DND-41 (cell line): ENCODE results near the gene GRIA1.

ENCODE experiments used
- EZH2 ChIP-seq: IDR thresholded peaks from 3 replicates; pipeline ENCODE4 v1.6.1; 2012; ENCODE audit warnings: borderline replicate concordance, low read depth, mild to moderate bottlenecking, moderate library complexity, low read length, inconsistent platforms; ENCODE audit not compliant: severe bottlenecking
- TF ChIP-seq, protein P1 (sequence below): IDR thresholded peaks from 2 replicates; pipeline ENCODE4 v1.5.1; 2012; ENCODE audit warnings: borderline replicate concordance, low read length, moderate library complexity, mild to moderate bottlenecking; ENCODE audit not compliant: poor library complexity, severe bottlenecking; ENCODE audit errors: extremely low read depth

GRCh38 chr5:153542536-153542935, 52.1 kb downstream of the GRIA1 start:
- TF ChIP-seq, protein P1, sequence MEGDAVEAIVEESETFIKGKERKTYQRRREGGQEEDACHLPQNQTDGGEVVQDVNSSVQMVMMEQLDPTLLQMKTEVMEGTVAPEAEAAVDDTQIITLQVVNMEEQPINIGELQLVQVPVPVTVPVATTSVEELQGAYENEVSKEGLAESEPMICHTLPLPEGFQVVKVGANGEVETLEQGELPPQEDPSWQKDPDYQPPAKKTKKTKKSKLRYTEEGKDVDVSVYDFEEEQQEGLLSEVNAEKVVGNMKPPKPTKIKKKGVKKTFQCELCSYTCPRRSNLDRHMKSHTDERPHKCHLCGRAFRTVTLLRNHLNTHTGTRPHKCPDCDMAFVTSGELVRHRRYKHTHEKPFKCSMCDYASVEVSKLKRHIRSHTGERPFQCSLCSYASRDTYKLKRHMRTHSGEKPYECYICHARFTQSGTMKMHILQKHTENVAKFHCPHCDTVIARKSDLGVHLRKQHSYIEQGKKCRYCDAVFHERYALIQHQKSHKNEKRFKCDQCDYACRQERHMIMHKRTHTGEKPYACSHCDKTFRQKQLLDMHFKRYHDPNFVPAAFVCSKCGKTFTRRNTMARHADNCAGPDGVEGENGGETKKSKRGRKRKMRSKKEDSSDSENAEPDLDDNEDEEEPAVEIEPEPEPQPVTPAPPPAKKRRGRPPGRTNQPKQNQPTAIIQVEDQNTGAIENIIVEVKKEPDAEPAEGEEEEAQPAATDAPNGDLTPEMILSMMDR, result no peak
- no peak for TF ChIP-seq EZH2
